H1 (cell line): ENCODE data around the gene ERCC1. TPM values are rescaled to one million over a fixed set of nuclear protein-coding genes. Genes with fewer than 3 reads are reported as not detected.

Source experiments
- CTCF ChIA-PET: fragments of 300-600 bp; sonication (Branson Sonifier 250); formaldehyde crosslinking; loops from one replicate; lab custom pipeline; 2021; ENCODE audit not compliant: partially characterized antibody; lab: Charles Lee
- POLR2A ChIA-PET: fragments of 300-600 bp; sonication (Branson Sonifier 250); formaldehyde crosslinking; loops from one replicate; lab custom pipeline; 2021; ENCODE audit warnings: inconsistent platforms; ENCODE audit not compliant: partially characterized antibody; lab: Charles Lee
- DNase-seq, 2 experiments: peaks; one replicate each; pipeline versions ENCODE4 v3.0.0 to v3.0.0-alpha.2; 2010 to 2022; ENCODE audit warnings: low spot score in 2 of 2, low read depth in 1 of 2, mixed read lengths in 1 of 2
- FAIRE-seq: peaks from 2 replicates; lab custom pipeline; 2011; peaks lifted over from hg19 to GRCh38; lab: Jason Lieb, UNC
- H2AFZ ChIP-seq: 2 replicates; pipeline ENCODE4 v1.8.1; 2012; ENCODE audit warnings: low read length, inconsistent platforms
- H2AK5ac ChIP-seq: 2 replicates; pipeline ENCODE4 v1.6.1; 2013; ENCODE audit warnings: low read depth, low read length
- H2BK120ac ChIP-seq: replicated peaks from 2 replicates; pipeline ENCODE3; 2013; ENCODE audit warnings: low read depth, low read length, inconsistent platforms
- H2BK12ac ChIP-seq: 2 replicates; pipeline ENCODE4 v1.6.1; 2013; ENCODE audit warnings: low read depth, low read length
- H2BK15ac ChIP-seq: 2 replicates; pipeline ENCODE4 v1.6.1; 2013; ENCODE audit warnings: low read length
- H2BK20ac ChIP-seq: 2 replicates; pipeline ENCODE4 v1.6.1; 2013; ENCODE audit warnings: low read length
- H2BK5ac ChIP-seq: 2 replicates; pipeline ENCODE4 v1.6.1; 2013; ENCODE audit warnings: low read depth, low read length
- H3K14ac ChIP-seq: 2 replicates; pipeline ENCODE4 v1.6.1; 2013; ENCODE audit warnings: inconsistent platforms; ENCODE audit not compliant: insufficient read length
- H3K18ac ChIP-seq: 2 replicates; pipeline ENCODE4 v1.6.1; 2013; ENCODE audit warnings: low read length; ENCODE audit errors: extremely low read depth
- H3K23ac ChIP-seq: 2 replicates; pipeline ENCODE4 v1.6.1; 2013; ENCODE audit warnings: inconsistent platforms; ENCODE audit not compliant: insufficient read length
- H3K23me2 ChIP-seq: 2 replicates; pipeline ENCODE4 v1.6.1; 2013; ENCODE audit warnings: low read depth, low read length
- H3K27ac ChIP-seq: 2 replicates; pipeline ENCODE4 v1.6.1; 2011; ENCODE audit warnings: low read depth, low read length, inconsistent platforms
- H3K27me3 ChIP-seq, 4 experiments: replicated peaks in 1 of 4; 1 replicate in 1 of 4; 2 replicates in 3 of 4; pipeline versions ENCODE4 v1.6.1 to v1.8.1; 2011 to 2013; ENCODE audit warnings: low read length in 3 of 4, mild to moderate bottlenecking in 3 of 4, inconsistent platforms in 2 of 4, mixed read lengths in 2 of 4, moderate library complexity in 1 of 4; ENCODE audit not compliant: control insufficient read depth in 3 of 4, insufficient read depth in 3 of 4; ENCODE audit errors: extremely low read depth in 1 of 4
- H3K36me3 ChIP-seq, 4 experiments: 2 replicates each; pipeline versions ENCODE4 v1.6.1 to v1.8.1; 2011 to 2013; ENCODE audit warnings: mild to moderate bottlenecking in 4 of 4, low read length in 3 of 4, moderate library complexity in 2 of 4, control low read depth in 1 of 4, inconsistent platforms in 1 of 4; ENCODE audit not compliant: insufficient read depth in 4 of 4, control insufficient read depth in 2 of 4
- H3K4ac ChIP-seq: replicated peaks from 2 replicates; pipeline ENCODE3; 2013; ENCODE audit warnings: low read length, low read depth, mixed read lengths, inconsistent platforms; ENCODE audit not compliant: insufficient read length
- H3K4me1 ChIP-seq, 4 experiments: replicated peaks in 1 of 4; 1 replicate in 1 of 4; 2 replicates in 3 of 4; pipeline versions ENCODE4 v1.6.1 to v1.8.1; 2011 to 2013; ENCODE audit warnings: low read length in 3 of 4, inconsistent platforms in 2 of 4, mixed read lengths in 1 of 4; ENCODE audit not compliant: insufficient read depth in 4 of 4, control insufficient read depth in 3 of 4
- H3K4me2 ChIP-seq, 2 experiments: 2 replicates each; pipeline versions ENCODE4 v1.6.1 to v1.8.1; 2011 to 2013; ENCODE audit warnings: low read depth in 2 of 2, low read length in 2 of 2, control low read depth in 1 of 2, inconsistent platforms in 1 of 2, mild to moderate bottlenecking in 1 of 2; ENCODE audit not compliant: insufficient read depth in 1 of 2
- H3K4me3 ChIP-seq, 4 experiments: fragments of 200-600, 300-600 bp in 1 of 4; sonication (generic), shearing (Covaris generic), sonication (Bioruptor Twin) in 1 of 4; 2 replicates each; pipeline versions ENCODE4 v1.5.1 to v1.8.1; 2011 to 2016; ENCODE audit warnings: low read length in 4 of 4, low read depth in 3 of 4, control low read depth in 2 of 4, inconsistent platforms in 2 of 4, mild to moderate bottlenecking in 2 of 4, mixed read lengths in 1 of 4, moderate library complexity in 1 of 4; ENCODE audit not compliant: insufficient read depth in 2 of 4; ENCODE audit errors: extremely low read depth in 1 of 4
- H3K56ac ChIP-seq: replicated peaks from 2 replicates; pipeline ENCODE3; 2013; ENCODE audit warnings: low read depth, mild to moderate bottlenecking, mixed read lengths, low read length, inconsistent platforms; ENCODE audit not compliant: insufficient read length
- H3K79me1 ChIP-seq: 2 replicates; pipeline ENCODE4 v1.6.1; 2013; ENCODE audit warnings: low read depth, low read length, control low read depth
- H3K79me2 ChIP-seq, 2 experiments: 2 replicates each; pipeline versions ENCODE4 v1.6.1 to v1.8.1; 2012 to 2013; ENCODE audit warnings: low read length in 2 of 2, mild to moderate bottlenecking in 2 of 2, inconsistent platforms in 1 of 2; ENCODE audit not compliant: insufficient read depth in 2 of 2, control insufficient read depth in 1 of 2
- H3K9ac ChIP-seq, 4 experiments: replicated peaks in 1 of 4; 1 replicate in 1 of 4; 2 replicates in 3 of 4; pipeline versions ENCODE4 v1.6.1 to v1.8.1; 2011 to 2013; ENCODE audit warnings: low read depth in 3 of 4, low read length in 3 of 4, control low read depth in 2 of 4, mild to moderate bottlenecking in 2 of 4, moderate library complexity in 2 of 4, inconsistent platforms in 1 of 4; ENCODE audit errors: extremely low read depth in 1 of 4
- H3K9me3 ChIP-seq, 2 experiments: 2 replicates each; pipeline versions ENCODE4 v1.6.1 to v1.8.1; 2012 to 2013; ENCODE audit warnings: mild to moderate bottlenecking in 2 of 2, moderate library complexity in 2 of 2, control low read depth in 1 of 2, inconsistent platforms in 1 of 2, low read depth in 1 of 2, low read length in 1 of 2, mixed read lengths in 1 of 2; ENCODE audit not compliant: insufficient read depth in 2 of 2
- H4K20me1 ChIP-seq, 2 experiments: replicated peaks in 1 of 2; 2 replicates each; pipeline versions ENCODE3 to v1.8.1; 2011 to 2013; ENCODE audit warnings: inconsistent platforms in 2 of 2, low read length in 2 of 2, mild to moderate bottlenecking in 1 of 2; ENCODE audit not compliant: insufficient read depth in 2 of 2, control insufficient read depth in 1 of 2
- H4K5ac ChIP-seq: 2 replicates; pipeline ENCODE4 v1.6.1; 2013; ENCODE audit warnings: low read length, low read depth, mixed read lengths, inconsistent platforms; ENCODE audit not compliant: insufficient read length
- H4K8ac ChIP-seq: 2 replicates; pipeline ENCODE4 v1.8.0; 2013; ENCODE audit warnings: mild to moderate bottlenecking, moderate library complexity, low read length, inconsistent platforms; ENCODE audit not compliant: insufficient read depth; ENCODE audit errors: extremely low read depth
- H4K91ac ChIP-seq: replicated peaks from 2 replicates; pipeline ENCODE3; 2013; ENCODE audit warnings: low read length, mixed read lengths, inconsistent platforms; ENCODE audit not compliant: insufficient read length
- CHD1 ChIP-seq: IDR thresholded peaks from 2 replicates; pipeline ENCODE4 v1.6.1; 2012; ENCODE audit warnings: low read depth, low read length, improper control_type of control experiment
- EGR1 ChIP-seq: IDR thresholded peaks from 2 replicates; pipeline ENCODE4 v1.6.1; 2011; ENCODE audit warnings: low read depth, low read length, borderline replicate concordance
- EP300 ChIP-seq, 2 experiments: IDR thresholded peaks; 1 replicate in 1 of 2; 2 replicates in 1 of 2; pipeline ENCODE4 v1.6.1; 2011 to 2012; ENCODE audit warnings: low read depth in 2 of 2, low read length in 2 of 2, mild to moderate bottlenecking in 2 of 2, borderline replicate concordance in 1 of 2, inconsistent platforms in 1 of 2, moderate library complexity in 1 of 2
- GABPA ChIP-seq: IDR thresholded peaks from 2 replicates; pipeline ENCODE4 v1.6.1; 2011; ENCODE audit warnings: mild to moderate bottlenecking, low read length, moderate library complexity, borderline replicate concordance; ENCODE audit not compliant: insufficient read depth
- JUN ChIP-seq: IDR thresholded peaks from 2 replicates; pipeline ENCODE4 v1.6.1; 2011; ENCODE audit warnings: low read depth, mild to moderate bottlenecking, improper control_type of control experiment, low read length
- JUND ChIP-seq: IDR thresholded peaks from 2 replicates; pipeline ENCODE4 v1.6.1; 2011; ENCODE audit warnings: mild to moderate bottlenecking, improper control_type of control experiment, low read length
- POLR2A ChIP-seq, 2 experiments: IDR thresholded peaks; 1 replicate in 1 of 2; 2 replicates in 1 of 2; pipeline ENCODE4 v1.6.1; 2011; ENCODE audit warnings: low read depth in 2 of 2, low read length in 2 of 2, mild to moderate bottlenecking in 2 of 2; ENCODE audit errors: control extremely low read depth in 1 of 2
- RNF2 ChIP-seq: fragments of 200-900, 300-1000 bp; sonication (generic); IDR thresholded peaks from 2 replicates; pipeline ENCODE4 v1.7.1; 2016; ENCODE audit warnings: borderline replicate concordance, low read depth, mild to moderate bottlenecking, antibody characterized with exemption, low read length; ENCODE audit not compliant: poor library complexity, severe bottlenecking; ENCODE audit errors: missing control alignments
- SP1 ChIP-seq: IDR thresholded peaks from 2 replicates; pipeline ENCODE4 v1.6.1; 2011; ENCODE audit warnings: low read depth, low read length
- SP4 ChIP-seq: IDR thresholded peaks from 2 replicates; pipeline ENCODE4 v1.6.1; 2012; ENCODE audit warnings: low read length, inconsistent platforms
- TAF7 ChIP-seq: optimal IDR thresholded peaks from 2 replicates; pipeline ENCODE3; 2011; ENCODE audit warnings: low read depth, mild to moderate bottlenecking, inconsistent platforms, low read length, moderate library complexity, borderline replicate concordance
- WGBS, 2 experiments: shearing (Covaris generic) in 1 of 2; methylation state at CpG; one replicate each; pipeline versions ENCODE4 v1.1.6 to v1.1.7; 2013 to 2015; ENCODE audit warnings: low lambda C conversion rate in 2 of 2, mixed read lengths in 2 of 2, inconsistent platforms in 1 of 2, low coverage in 1 of 2, missing lambda C conversion rate in 1 of 2; ENCODE audit not compliant: insufficient replicate concordance in 2 of 2, insufficient coverage in 1 of 2, insufficient read length in 1 of 2; ENCODE audit errors: extremely low coverage in 1 of 2, missing lambda C conversion rate in 1 of 2; 5-methylcytosine and 5-hydroxymethylcytosine counted together
- polyA plus RNA-seq, 7 experiments: library from polyadenylated mRNA; depleted of rRNA in 3 of 7; stranded (reverse) in 5 of 7; unstranded in 2 of 7; fragments of >200 nt in 5 of 7; fragments of 200-250 nt in 2 of 7; gene quantifications; 1 replicate in 5 of 7; 2 replicates in 1 of 7; 4 replicates in 1 of 7; pipeline versions ENCODE4 v1.2.1 to v1.2.3, GENCODE V29; 2011 to 2013; ENCODE audit warnings: missing spikeins in 2 of 7, mixed read lengths in 2 of 7
- total RNA-seq: library from RNA; stranded (reverse); fragmentation: NEBNext Ultra II Directional; extraction: Animal tissue kit (Norgen Biotek cat#: 25700); gene quantifications from 2 replicates; pipeline ENCODE4 v1.2.1, GENCODE V29; 2021
- TF ChIP-seq, protein P1 (sequence below): IDR thresholded peaks from 2 replicates; pipeline ENCODE4 v1.6.1; 2012; ENCODE audit warnings: inconsistent platforms
- TF ChIP-seq, protein P2 (sequence below): IDR thresholded peaks from 2 replicates; pipeline ENCODE4 v1.6.1; 2012; ENCODE audit warnings: inconsistent platforms

ERCC1 gene
- total and polyA plus RNA-seq, 2 of the 8 experiments (the other 6 are each of a cell fraction or from before 2014, with no cell fraction given), result 44.7 to 94.2 TPM

DNA sequence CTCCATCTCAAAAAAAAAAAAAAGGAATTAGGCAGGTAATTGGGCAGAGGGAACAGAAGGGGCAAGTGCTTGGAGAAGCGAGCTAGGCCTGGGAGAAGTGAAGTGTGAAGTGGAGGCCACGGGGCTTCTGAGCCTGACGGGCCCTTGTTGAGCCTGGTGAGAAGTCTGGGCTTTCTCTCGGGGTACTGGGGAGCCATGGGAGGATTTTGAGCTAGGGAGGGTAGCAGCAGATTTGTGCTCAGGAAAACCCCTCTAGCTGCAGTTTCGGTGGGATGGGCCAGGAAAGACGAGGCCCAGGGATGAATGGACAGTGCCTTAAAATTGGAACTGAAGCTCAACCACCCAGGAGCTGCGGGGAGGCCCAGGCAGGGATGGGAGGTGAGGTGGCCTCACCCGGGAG is 9.2 kb downstream of the ERCC1 start:
- H3K9ac ChIP-seq, result no peak overlapping the region
- H2AFZ ChIP-seq, result no peak overlapping the region
- no peak overlapping the region for H3K18ac ChIP-seq
- H3K27ac ChIP-seq, result no peak overlapping the region
- no peak overlapping the region for H3K4me2 ChIP-seq
- H3K4ac ChIP-seq, result no peak overlapping the region
- no peak overlapping the region for H2BK15ac ChIP-seq
- H4K91ac ChIP-seq, result no peak overlapping the region
- no peaks in the 10 kb centered on the region; a peak in 1 of 7 replicates for H3K4me1 ChIP-seq
- 94% methylated on average over 8 of the region's 8 CpGs; no CpG with 5 or more reads in 1 of the 2 experiments for WGBS, 2 experiments
- no peak overlapping the region for H2BK120ac ChIP-seq
- H4K5ac ChIP-seq, result no peak overlapping the region
- peaks cover 2% of the 10 kb centered on the region; the same call in 1 of the 2 replicates for H3K23me2 ChIP-seq
- H2BK12ac ChIP-seq, result no peak overlapping the region
- no peak overlapping the region for H3K4me3 ChIP-seq
- no peak for FAIRE-seq
- DNase-seq, result no peak
- no peak overlapping the region for H2BK5ac ChIP-seq
- H3K23ac ChIP-seq, result no peak overlapping the region
- H2AK5ac ChIP-seq, result no peak overlapping the region
- no peaks in the 10 kb centered on the region for H3K9me3 ChIP-seq
- no peaks in the 10 kb centered on the region for H3K79me2 ChIP-seq
- H4K8ac ChIP-seq, result no peak overlapping the region
- no peaks in the 10 kb centered on the region for H3K27me3 ChIP-seq
- CTCF ChIA-PET, result interaction anchor here (0.6 to 4.0 kb wide), 8 partner anchors 10 to 227 kb away, joined by 3 to 15 read pairs (median 4); partner anchors contain the start of genes EXOC3L2 and PPP1R13L
- H3K56ac ChIP-seq, result no peak overlapping the region
- H3K79me1 ChIP-seq, result no peaks in the 10 kb centered on the region
- POLR2A ChIA-PET, result interaction anchor here (0.7 to 2.3 kb wide), 4 partner anchors 9 to 18 kb away, joined by 3 to 11 read pairs (median 6); partner anchors contain the start of genes ERCC1 and PPP1R13L
- no peak overlapping the region for H3K14ac ChIP-seq
- no peak overlapping the region for H2BK20ac ChIP-seq
- H3K36me3 ChIP-seq, result peaks cover 5 to 27% (median 14%) of the 10 kb centered on the region in 4 experiments; a peak in 7 of 8 replicates
- peaks cover 0 to 3% of the 10 kb centered on the region in 2 experiments for H4K20me1 ChIP-seq
- TF ChIP-seq CHD1 (no peak), RNF2 (no peak), JUND (no peak), GABPA (no peak), JUN (no peak), SP4 (no peak), EP300 (IDR thresholded peaks at IDR 0.05; ENCODE audit: borderline replicate concordance in 1 of 2, low read depth in 2 of 2, low read length in 2 of 2) (no peak), SP1 (no peak), POLR2A (IDR thresholded peaks at IDR 0.05; ENCODE audit: control extremely low read depth in 1 of 2, low read depth in 2 of 2, low read length in 2 of 2) (no peak), EGR1 (no peak), TAF7 (no peak)
- TF ChIP-seq, protein P1, sequence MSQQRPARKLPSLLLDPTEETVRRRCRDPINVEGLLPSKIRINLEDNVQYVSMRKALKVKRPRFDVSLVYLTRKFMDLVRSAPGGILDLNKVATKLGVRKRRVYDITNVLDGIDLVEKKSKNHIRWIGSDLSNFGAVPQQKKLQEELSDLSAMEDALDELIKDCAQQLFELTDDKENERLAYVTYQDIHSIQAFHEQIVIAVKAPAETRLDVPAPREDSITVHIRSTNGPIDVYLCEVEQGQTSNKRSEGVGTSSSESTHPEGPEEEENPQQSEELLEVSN, result no peak
- TF ChIP-seq, protein P2, sequence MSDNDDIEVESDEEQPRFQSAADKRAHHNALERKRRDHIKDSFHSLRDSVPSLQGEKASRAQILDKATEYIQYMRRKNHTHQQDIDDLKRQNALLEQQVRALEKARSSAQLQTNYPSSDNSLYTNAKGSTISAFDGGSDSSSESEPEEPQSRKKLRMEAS, result no peak
